ENCODE results near the gene CORO7.

DNA sequence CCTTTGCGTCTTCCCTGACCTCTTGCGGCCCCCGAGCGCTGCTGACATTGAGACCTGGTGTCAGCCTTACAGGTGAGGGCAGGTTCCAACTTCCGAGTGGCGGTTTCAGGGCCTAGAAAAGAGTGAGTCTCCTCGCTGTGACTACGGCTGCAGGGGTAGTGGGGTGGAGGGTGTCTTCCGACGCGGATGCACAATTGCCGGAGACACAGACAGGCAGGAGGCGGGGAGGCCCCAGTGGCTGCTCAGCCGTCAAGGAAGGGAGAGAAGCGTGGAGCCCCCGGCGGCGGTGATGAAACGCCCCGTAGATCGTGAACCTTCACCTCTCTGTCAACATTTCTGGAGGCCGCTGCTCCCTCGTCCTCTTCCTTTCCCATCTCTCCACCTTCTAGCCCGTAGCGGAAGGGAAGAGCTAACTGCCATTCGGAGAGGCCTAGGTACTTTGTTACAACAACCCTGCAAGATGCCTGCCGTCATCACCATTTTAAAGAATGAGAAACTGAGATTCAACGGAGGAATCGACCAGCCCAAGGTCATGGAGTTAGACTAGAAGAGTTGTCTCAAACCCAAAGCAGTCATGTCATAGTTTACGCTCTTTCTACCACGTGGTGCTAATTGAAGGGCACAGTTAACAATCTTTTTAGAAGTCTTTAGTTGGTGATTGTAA lies 9.8 kb upstream of the CORO7 start:
- no peak for TF ChIP-seq POLR2A (IDR thresholded peaks at IDR 0.05; ENCODE audit: low read depth, low read length)
- no peak for TF ChIP-seq TAF1 (IDR thresholded peaks at IDR 0.05; ENCODE audit: low read depth, low read length)
- TF ChIP-seq PAX5 (IDR thresholded peaks at IDR 0.05; ENCODE audit: insufficient read depth, low read length, severe bottlenecking), result no peak
- TF ChIP-seq POLR2AphosphoS5 (IDR thresholded peaks at IDR 0.05; ENCODE audit: low read depth, low read length), result no peak
- TF ChIP-seq POU2F2 (IDR thresholded peaks at IDR 0.05; ENCODE audit: low read depth, low read length), result no peak
